22Rv1 (cell line): ENCODE data around the gene TPST2.

Experiments
- CTCF ChIP-seq: fragments of 450-650 bp; IDR thresholded peaks from 2 replicates; pipeline ENCODE4 v1.5.1; 2017; ENCODE audit warnings: mild to moderate bottlenecking
- ZFX ChIP-seq: fragments of 450-650 bp; IDR thresholded peaks from 2 replicates; pipeline ENCODE4 v1.6.1; 2017; ENCODE audit warnings: antibody characterized with exemption, borderline replicate concordance

DNA sequence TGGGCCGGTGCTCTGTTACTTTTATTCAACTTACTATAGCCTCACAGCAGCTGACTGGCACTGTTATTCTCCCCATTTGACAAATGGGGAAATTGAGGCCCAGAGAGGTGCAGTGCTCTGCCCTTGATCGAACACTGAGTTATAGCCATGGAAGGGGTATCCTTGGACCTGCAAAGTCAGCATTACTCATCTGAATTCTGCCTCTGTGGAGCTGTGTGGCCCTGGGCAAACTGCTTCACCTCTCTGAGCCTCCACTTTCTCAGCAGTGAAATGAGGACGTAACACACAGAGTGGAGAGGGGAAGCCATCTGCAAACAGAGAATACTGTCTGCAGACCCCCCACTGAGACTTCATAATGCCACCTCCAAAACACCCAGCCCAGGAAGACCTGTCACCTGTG, 25.3 kb downstream of the TPST2 start:
- no peak for TF ChIP-seq CTCF
- TF ChIP-seq ZFX, result no peak
